Lower leg skin (tissue), 4 donors: ENCODE measurements around the gene WDR1. TPM values are rescaled to one million over a fixed set of nuclear protein-coding genes. Genes with fewer than 3 reads are reported as not detected.

Source experiments
- DNase-seq, 2 donors: peaks; one replicate each; pipeline ENCODE4 v3.0.0-alpha.2; 2019; ENCODE audit warnings: low spot score in 2 of 2
- H3K4me3 ChIP-seq: fragments of 200-600 bp; sonication (generic); 2 replicates; pipeline ENCODE4 v1.5.1; 2017; ENCODE audit warnings: mild to moderate bottlenecking, low read depth; ENCODE audit not compliant: poor library complexity, severe bottlenecking
- POLR2A ChIP-seq, 2 donors: fragments of 450-650 bp; IDR thresholded peaks; one replicate each; pipeline ENCODE4 v1.6.1; 2016 to 2017; ENCODE audit warnings: antibody characterized with exemption in 2 of 2, mild to moderate bottlenecking in 1 of 2, moderate library complexity in 1 of 2
- WGBS, 2 donors: methylation state at CpG; one replicate each; pipeline ENCODE4 v1.1.5; 2018; 5-methylcytosine and 5-hydroxymethylcytosine counted together
- intact Hi-C: fragments of 100-400 bp; cut with DNase I; formaldehyde crosslinking; loops from one replicate; pipeline ENCODE4 v1.15.0; 2023; ENCODE audit warnings: low total_unique reads
- total RNA-seq, 4 donors: library from RNA; depleted of rRNA; stranded (reverse); fragments of >200 nt; gene quantifications; one replicate each; pipeline ENCODE4 v1.1.0, GENCODE V29; 2016
- TF ChIP-seq, protein P1 (sequence below), 3 donors: fragments of 450-650 bp; IDR thresholded peaks; one replicate each; pipeline ENCODE4 v1.5.1; 2016; ENCODE audit warnings: antibody characterized with exemption in 3 of 3, mild to moderate bottlenecking in 3 of 3, moderate library complexity in 2 of 3

The WDR1 gene
- total RNA-seq, 4 donors from 2014 or later, result 83.2 to 163 (median 144) TPM

DNA sequence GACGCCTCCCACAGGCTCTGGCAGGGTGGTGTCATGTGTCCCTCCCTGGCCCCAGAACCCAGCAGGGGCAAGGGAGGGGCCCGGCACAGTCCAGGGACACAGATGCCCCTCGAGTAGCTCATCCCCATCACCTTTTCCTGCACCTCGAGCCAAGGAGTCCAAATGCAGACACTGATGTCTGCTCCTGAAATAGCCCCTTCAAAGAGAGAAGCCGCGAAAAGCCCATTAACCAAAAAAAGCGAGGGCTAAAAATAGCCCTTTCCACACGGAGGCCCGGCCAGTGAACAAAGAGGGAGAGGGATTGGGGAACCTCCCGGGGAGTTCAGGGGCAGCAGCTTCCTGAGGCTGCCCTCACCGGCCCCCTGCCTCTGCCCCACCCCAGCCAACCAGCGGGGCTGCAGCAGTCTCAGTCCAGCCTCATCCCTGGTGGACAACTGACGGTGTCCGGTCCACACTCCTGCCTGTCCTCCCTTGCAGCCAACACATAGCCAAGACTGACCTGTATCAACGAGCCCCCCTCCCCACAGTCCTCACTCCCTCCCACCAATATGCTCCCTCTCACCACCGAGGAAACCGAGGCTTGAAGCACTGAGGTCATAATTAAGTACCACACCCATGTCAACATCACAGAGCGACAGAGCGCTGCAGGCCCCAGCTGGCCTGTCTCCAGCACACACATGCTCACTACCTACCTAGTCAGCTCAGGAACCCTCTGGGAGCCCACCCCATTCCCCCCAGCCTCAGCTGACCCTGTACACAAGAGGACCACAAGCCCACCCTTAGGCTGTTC lies 23.9 kb downstream of the WDR1 start:
- intact Hi-C loops, result no loop called here
- WGBS, 2 donors, result 48 to 64% methylated on average over 17 to 19 of the region's 19 CpGs
- no peak overlapping the region for H3K4me3 ChIP-seq
- TF ChIP-seq POLR2A (IDR thresholded peaks at IDR 0.05), result no peak
- TF ChIP-seq, protein P1, sequence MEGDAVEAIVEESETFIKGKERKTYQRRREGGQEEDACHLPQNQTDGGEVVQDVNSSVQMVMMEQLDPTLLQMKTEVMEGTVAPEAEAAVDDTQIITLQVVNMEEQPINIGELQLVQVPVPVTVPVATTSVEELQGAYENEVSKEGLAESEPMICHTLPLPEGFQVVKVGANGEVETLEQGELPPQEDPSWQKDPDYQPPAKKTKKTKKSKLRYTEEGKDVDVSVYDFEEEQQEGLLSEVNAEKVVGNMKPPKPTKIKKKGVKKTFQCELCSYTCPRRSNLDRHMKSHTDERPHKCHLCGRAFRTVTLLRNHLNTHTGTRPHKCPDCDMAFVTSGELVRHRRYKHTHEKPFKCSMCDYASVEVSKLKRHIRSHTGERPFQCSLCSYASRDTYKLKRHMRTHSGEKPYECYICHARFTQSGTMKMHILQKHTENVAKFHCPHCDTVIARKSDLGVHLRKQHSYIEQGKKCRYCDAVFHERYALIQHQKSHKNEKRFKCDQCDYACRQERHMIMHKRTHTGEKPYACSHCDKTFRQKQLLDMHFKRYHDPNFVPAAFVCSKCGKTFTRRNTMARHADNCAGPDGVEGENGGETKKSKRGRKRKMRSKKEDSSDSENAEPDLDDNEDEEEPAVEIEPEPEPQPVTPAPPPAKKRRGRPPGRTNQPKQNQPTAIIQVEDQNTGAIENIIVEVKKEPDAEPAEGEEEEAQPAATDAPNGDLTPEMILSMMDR (IDR thresholded peaks at IDR 0.05), result no peak
- DNase-seq, result no peak

DNA sequence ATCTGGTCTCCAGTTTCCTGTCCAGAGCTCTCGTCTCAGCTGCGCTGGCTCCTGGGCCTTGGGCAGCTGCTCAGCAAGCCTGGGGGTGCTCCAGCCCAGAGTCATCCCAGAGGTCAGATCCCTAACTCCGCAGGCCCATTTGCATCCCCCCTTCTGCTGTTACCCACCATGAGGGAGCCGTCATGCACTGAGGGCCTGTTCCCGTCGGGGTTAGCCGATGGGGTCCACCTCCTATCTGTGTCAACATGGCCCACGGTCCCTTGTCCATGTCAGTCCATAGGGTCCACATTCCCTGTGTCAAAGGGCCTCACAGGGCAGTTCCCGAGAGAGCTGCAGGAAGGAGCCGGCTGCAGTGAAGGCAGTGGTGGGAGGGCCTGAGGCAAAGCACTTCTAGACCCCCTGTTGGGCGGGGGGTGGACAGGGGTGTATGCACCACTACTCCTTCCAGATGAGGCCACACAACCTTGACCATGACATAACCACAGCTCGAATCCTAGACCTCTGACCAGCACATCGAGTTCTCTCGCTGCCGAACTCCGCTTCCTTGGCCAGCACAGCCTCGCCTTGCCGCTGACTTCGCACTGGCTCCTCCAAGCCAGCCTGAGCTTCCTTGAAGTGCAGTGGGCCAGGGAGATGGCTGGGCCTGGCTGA lies 24.9 kb downstream of the WDR1 start:
- WGBS, 2 donors, result 94% methylated on average over 19 of the region's 19 CpGs
- intact Hi-C loops, result no loop called here
- no peak overlapping the region for H3K4me3 ChIP-seq
- DNase-seq, result no peak
- no peak for TF ChIP-seq POLR2A (IDR thresholded peaks at IDR 0.05)
- TF ChIP-seq, protein P1 (IDR thresholded peaks at IDR 0.05), result no peak

DNA sequence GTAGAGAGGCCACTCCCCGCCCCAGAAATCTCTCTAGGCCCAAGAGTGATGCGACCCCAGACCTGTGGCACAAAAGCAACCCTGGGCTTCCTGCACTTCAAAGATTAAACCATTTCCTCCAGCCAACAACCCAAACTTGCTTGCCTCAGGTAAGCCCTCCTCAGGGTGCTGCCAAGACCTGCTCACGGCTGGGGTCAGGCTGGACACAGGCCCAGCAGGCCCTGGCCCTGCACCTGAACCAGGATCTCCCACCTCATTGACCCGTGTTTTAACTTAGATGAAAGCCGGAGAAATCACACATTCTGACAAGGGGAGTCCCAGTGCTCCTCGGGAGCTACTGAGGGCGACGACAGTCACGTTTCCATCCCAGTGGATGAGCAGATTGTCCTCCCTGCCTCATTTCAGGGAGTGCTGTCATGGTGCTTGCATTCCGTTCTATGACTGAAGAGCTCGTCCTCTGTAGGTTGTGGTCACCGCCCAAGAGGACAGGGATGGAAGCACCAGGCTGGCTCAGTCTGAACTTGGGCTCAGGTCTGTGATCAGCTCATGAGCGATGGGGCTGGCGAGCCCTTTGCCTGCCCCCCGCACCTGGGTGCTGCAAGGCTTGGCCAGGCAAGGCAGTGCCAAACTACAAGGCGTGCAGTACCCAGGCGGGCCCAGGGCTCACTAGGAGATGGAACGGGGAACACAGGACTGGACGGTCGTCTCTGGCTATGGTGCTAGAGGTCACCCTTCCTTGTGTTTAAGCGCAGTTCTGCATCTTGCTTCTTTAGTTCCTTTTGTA lies 25.9 kb downstream of the WDR1 start:
- no peak overlapping the region for H3K4me3 ChIP-seq
- no peak for DNase-seq
- intact Hi-C loops, result no loop called here
- no peak for TF ChIP-seq POLR2A (IDR thresholded peaks at IDR 0.05)
- TF ChIP-seq, protein P1 (IDR thresholded peaks at IDR 0.05), result no peak
- 89 to 94% methylated on average over 21 of the region's 21 CpGs for WGBS, 2 donors

DNA sequence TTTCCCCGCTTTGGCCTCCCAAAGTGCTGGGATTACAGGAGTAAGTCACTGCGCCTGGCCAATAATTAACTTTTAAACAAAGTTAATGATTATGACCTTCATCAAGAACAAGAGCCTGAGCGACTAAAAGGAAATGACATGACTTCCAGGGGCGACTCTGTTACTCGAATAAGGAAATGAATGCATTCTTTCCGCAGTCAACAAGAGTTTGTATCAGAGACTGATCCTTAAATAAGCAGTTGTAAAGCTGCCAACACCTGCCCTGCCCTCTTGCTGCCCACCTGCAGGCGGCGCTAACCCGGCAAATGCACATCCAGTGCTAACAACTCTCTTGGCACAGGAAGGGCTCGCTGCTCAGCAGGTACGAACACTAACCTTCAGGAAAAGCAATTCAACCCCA lies 27.3 kb downstream of the WDR1 start:
- DNase-seq, result no peak
- intact Hi-C loops, result no loop called here
- TF ChIP-seq, protein P1 (IDR thresholded peaks at IDR 0.05), result no peak
- TF ChIP-seq POLR2A (IDR thresholded peaks at IDR 0.05), result no peak
- H3K4me3 ChIP-seq, result no peak overlapping the region
- WGBS, 2 donors, result 82 to 83% methylated on average over 11 of the region's 11 CpGs

DNA sequence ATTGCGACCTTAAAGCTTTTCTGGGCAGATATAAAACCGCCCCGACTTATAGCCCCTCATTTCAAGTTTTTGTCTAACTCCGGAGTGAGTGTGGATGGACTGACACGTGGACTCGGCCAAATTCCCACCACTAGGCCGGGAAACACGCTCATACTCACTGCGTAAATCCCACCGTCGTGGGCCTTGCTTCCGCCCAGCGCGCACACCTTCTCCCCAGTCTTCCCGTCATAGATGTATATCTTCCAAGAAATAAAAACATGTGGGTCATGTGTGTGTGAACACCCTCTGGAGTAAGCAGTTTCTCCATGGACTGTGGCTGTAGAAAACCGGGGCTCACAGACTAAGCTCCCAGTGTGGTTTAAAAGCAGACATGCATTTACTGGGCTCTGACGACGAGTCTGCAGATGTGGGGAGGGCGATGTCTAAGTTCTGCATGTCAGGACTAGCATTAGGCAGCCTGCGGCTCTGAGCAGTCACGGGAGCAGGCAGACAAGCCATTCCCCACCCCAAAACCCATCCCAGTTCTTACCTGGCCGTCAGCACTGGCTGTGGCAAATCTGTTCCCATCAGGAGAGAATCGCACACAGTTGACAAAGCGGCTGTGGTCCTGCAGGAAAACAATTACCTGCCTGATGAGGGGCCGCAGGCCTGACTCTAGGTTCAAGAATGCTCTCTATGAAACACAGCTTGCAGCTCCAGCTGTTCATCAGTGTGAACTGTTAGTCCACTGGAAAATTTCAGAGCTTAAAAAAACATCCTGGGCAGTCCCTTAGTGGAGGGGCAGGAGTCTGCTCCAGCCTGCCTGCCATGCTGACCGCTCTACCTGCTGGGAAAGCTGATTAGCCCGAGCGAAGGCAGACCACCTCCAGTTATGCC lies 28.2 kb downstream of the WDR1 start:
- H3K4me3 ChIP-seq, result no peak overlapping the region
- intact Hi-C loops, result no loop called here
- DNase-seq, result peak in 1 of 2 donors; percentile 59
- TF ChIP-seq POLR2A (IDR thresholded peaks at IDR 0.05), result no peak
- TF ChIP-seq, protein P1 (IDR thresholded peaks at IDR 0.05), result no peak
- 62 to 75% methylated on average over 28 of the region's 28 CpGs for WGBS, 2 donors
